GM21360 (cell line): Measurements from ENCODE around the gene EXO1.
A peak's percentile ranks its signal among the peaks of the same experiment; 100 is the strongest.
"Not testable (repeated sequence)": the region's sequence is repeated elsewhere in the genome, so short reads cannot be mapped to it uniquely, and the experiment has no call there.

Experiments
- ATAC-seq: cut with Tn5 transposase; IDR thresholded peaks from one replicate; pipeline ENCODE4 v1.9.1; 2021; ENCODE audit warnings: mild to moderate bottlenecking, moderate library complexity; ENCODE audit not compliant: unreplicated experiment

EXO1 gene

GRCh38 chr1:241834733-241835377, 13.1 kb upstream of the EXO1 start:
- ATAC-seq, result no peak

- no peak for ATAC-seq
Observed at GRCh38 chr1:241836941-241837340, 11.1 kb upstream of the EXO1 start.

GRCh38 chr1:241837416-241837815, 10.6 kb upstream of the EXO1 start:
- ATAC-seq, result no peak

DNA sequence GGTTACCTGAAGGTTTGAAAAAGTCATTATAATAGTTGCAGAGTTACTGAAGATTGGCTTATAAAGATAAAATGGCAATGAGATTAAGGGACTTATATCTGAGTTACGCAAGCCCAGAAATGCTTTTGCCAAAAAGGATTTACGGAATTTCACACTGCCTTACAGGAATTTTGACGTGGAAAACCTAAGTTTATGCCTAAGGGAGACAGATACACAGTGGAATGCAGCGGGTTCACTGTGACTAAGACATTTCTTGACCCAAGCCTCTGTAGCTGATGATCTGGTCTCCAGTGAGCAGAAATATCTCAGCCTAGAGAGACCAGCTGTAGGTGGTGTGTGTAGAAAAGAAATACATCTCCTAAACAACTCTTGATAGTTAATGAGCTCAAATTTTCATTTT, 10.1 kb upstream of the EXO1 start:
- ATAC-seq, result no peak

- ATAC-seq, result peak; percentile 51
Observed at GRCh38 chr1:241838897-241839296, 9.1 kb upstream of the EXO1 start.

DNA sequence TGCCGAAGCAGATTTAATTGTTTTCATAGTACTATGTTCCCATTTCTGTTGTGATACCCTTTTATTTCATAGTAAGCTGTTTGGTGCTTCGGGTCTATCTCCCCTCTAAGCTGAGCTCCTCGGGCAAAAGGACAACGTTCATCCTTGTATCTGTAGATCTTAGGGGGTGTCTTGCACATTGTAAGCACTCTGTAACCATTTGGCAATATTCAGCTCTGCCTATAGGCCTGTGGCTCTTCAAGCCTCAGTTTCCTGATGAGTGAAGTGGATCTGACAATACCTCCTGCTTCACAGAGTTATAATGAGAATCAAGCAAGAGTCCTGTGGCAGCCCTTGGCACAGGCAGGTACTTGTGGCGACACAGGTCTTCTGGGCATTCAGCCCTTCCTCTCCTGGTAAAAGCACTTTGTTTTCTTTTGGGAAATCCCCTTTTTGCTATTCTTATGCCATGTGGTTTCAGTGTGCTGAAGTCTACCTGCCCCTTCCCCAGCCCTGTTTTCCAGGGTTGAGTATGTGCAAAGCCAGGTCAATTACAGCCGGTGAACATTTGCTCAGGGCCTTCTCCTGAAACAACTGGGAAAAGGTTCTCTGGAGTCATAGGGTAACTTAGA, 8.5 kb upstream of the EXO1 start:
- no peak for ATAC-seq

- no peak for ATAC-seq
Observed at GRCh38 chr1:241840164-241840563, 7.8 kb upstream of the EXO1 start.

- no peak for ATAC-seq
Observed at GRCh38 chr1:241841691-241842090, 6.3 kb upstream of the EXO1 start.

- ATAC-seq, result no peak
Observed at GRCh38 chr1:241842565-241842964, 5.4 kb upstream of the EXO1 start.

DNA sequence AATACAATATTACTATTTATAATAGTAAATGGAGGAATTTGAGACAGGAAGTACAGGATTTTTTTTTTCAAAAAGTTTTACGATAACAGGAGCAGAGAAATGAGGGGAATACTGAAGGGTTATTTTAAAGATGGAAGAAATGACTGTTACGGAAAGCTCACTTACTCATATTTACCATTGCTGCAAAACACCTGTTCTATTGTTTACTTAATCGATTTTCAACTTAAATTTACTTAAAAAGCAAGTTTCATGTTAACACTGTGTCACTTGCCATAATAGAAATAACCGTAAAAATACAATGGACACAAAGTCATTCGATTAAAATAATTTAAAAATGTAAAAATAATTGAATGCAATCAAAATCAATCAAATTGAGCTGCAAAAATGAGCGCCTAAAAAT, 3.4 kb upstream of the EXO1 start:
- no peak for ATAC-seq

- no peak for ATAC-seq
Observed at GRCh38 chr1:241846375-241846774, 1.6 kb upstream of the EXO1 start.

GRCh38 chr1:241846862-241847539, 1.0 kb upstream of the EXO1 start:
- ATAC-seq, result no peak

- ATAC-seq, result no peak
Observed at GRCh38 chr1:241847540-241847795, 536 bp upstream of the EXO1 start.

GRCh38 chr1:241848686-241849344, 811 bp downstream of the EXO1 start:
- ATAC-seq, result no peak

- no peak for ATAC-seq
Observed at GRCh38 chr1:241849345-241849695, 1.3 kb downstream of the EXO1 start.

GRCh38 chr1:241855545-241856140, 7.6 kb downstream of the EXO1 start:
- ATAC-seq, result not testable (repeated sequence)

DNA sequence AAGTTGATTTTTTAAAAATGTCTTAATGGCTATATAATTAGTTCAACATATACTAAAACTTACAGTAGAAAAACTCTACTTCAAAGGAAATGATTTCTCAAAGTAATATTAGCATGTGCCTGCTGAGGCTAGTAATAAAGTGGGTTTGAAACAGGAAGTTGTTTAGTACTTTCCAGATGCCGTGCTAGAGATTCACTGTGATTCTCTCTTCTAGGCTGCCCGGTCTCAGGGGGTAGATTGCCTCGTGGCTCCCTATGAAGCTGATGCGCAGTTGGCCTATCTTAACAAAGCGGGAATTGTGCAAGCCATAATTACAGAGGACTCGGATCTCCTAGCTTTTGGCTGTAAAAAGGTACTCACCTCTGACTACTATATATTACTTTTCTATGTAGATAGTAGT, 9.1 kb downstream of the EXO1 start:
- ATAC-seq, result peak; percentile 96

GRCh38 chr1:241860922-241861321, 12.9 kb downstream of the EXO1 start:
- ATAC-seq, result no peak

DNA sequence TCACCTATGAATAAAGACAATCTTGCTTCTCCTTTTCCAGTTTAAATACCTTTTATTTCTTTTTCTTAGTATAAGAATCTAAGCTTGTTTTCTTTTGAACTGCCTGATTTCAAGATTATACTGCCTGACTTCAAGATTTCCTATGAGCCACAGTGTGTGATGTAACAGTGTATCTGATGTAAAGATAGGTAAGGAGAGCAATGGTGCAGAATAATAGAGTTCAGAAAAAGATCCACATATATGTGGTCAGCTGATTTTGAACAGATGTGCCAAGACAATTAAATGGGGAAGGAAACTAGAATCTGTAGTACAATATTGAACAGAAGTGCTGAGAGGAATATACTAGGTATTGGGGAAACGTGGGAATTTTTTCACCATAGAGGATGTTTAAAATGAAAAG, 21.0 kb downstream of the EXO1 start:
- no peak for ATAC-seq

DNA sequence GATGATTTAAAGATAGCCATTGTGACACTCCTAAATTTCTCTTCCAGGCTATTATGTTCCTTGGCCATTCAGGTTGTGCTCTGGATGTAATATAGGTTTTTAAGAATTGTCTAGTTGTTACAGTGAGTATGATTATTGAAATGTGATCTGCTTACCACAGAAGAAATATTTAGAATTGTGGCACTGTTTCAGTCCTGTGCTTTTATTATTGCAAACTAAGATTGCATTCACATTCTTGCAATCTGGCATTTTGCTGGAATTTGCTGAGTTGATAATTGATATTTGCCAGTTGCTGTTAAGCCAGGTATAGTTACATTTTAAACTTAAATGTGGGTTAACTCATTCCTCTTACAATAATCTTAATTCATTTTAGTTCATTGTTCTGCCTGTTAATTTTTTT, 22.3 kb downstream of the EXO1 start:
- no peak for ATAC-seq

DNA sequence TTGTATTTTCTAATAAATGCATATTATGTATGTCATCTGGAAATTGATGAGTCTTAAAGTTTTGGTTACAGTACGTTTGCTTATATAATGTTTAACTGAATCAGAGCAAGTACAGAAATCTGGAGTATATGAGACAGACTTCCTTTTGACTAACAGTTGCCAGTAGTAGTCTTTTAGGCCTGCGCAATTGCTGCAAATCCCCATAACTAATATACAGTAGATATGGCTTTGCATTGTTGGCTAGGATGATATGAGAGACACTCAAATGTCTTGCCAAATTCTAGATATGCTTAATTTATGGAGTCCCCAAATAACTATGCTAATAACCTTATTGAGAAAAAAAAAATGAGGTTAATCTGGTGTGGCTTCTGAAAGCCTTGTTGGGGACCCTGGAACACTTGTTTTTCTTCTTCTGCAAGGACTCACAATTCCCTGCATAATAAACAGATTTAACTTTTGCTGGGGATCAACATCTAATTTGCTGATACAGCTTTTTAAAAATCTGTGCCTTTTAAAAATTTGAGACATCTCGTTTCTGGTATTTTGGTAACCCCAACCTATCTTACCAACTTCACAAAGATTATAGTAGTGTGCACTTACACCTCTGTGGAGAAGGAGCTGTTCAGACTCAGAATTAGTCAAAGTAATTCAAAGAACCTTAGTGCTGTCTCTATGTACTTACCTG, 22.9 kb downstream of the EXO1 start:
- ATAC-seq, result no peak
